CD14-positive monocyte (primary cell): Measurements from ENCODE around the gene TPGS2. TPM values are rescaled to one million over a fixed set of nuclear protein-coding genes. Genes with fewer than 3 reads are reported as not detected.

Experiments used
- DNase-seq, 3 donors: peaks; one replicate each; pipeline ENCODE4 v3.0.0-alpha.2; 2011 to 2022
- H2AFZ ChIP-seq: 2 replicates; pipeline ENCODE4 v1.6.0; 2012; ENCODE audit warnings: mild to moderate bottlenecking, low read depth, low read length, inconsistent platforms; ENCODE audit not compliant: insufficient read depth, poor library complexity, severe bottlenecking
- H3K27ac ChIP-seq, 2 donors: 1 replicate in 1 of 2; 2 replicates in 1 of 2; pipeline ENCODE4 v1.5.1; 2012 to 2013; ENCODE audit warnings: low read length in 2 of 2, control low read depth in 1 of 2, inconsistent platforms in 1 of 2, low read depth in 1 of 2, mild to moderate bottlenecking in 1 of 2
- H3K27me3 ChIP-seq, 2 donors: one replicate each; pipeline versions ENCODE4 v1.6.0 to v1.6.1; 2011 to 2013; ENCODE audit warnings: low read length in 2 of 2; ENCODE audit not compliant: control insufficient read depth in 2 of 2, insufficient read depth in 2 of 2
- H3K36me3 ChIP-seq, 2 donors: replicated peaks in 1 of 2; 1 replicate in 1 of 2; 2 replicates in 1 of 2; pipeline versions ENCODE4 v1.5.1 to v1.6.1; 2012 to 2013; ENCODE audit warnings: low read length in 2 of 2, control low read depth in 1 of 2, inconsistent platforms in 1 of 2, mild to moderate bottlenecking in 1 of 2; ENCODE audit not compliant: insufficient read depth in 2 of 2, control insufficient read depth in 1 of 2
- H3K4me1 ChIP-seq, 2 donors: 1 replicate in 1 of 2; 2 replicates in 1 of 2; pipeline versions ENCODE4 v1.5.1 to v1.6.1; 2012 to 2013; ENCODE audit warnings: low read length in 2 of 2, control low read depth in 1 of 2, inconsistent platforms in 1 of 2, mild to moderate bottlenecking in 1 of 2, moderate library complexity in 1 of 2; ENCODE audit not compliant: insufficient read depth in 2 of 2, control insufficient read depth in 1 of 2
- H3K4me2 ChIP-seq: replicated peaks from 2 replicates; pipeline ENCODE3; 2012; ENCODE audit warnings: low read length, moderate library complexity, mild to moderate bottlenecking; ENCODE audit not compliant: poor library complexity, severe bottlenecking; ENCODE audit errors: extremely low read depth
- H3K4me3 ChIP-seq, 3 experiments: fragments of 200-600 bp in 1 of 3; sonication (generic) in 1 of 3; replicated peaks in 1 of 3; 1 replicate in 2 of 3; 2 replicates in 1 of 3; pipeline ENCODE4 v1.5.1; 2011 to 2013; ENCODE audit warnings: low read length in 3 of 3, mild to moderate bottlenecking in 3 of 3, control low read depth in 2 of 3, low read depth in 2 of 3, inconsistent platforms in 1 of 3, moderate library complexity in 1 of 3
- H3K79me2 ChIP-seq: 2 replicates; pipeline ENCODE4 v1.6.0; 2012; ENCODE audit warnings: mild to moderate bottlenecking, control low read depth, inconsistent platforms, low read length, moderate library complexity; ENCODE audit not compliant: insufficient read depth
- H3K9ac ChIP-seq: 2 replicates; pipeline ENCODE4 v1.6.0; 2017; ENCODE audit warnings: low read length, mild to moderate bottlenecking; ENCODE audit not compliant: insufficient read depth, poor library complexity, severe bottlenecking
- H3K9me3 ChIP-seq, 2 donors: replicated peaks in 1 of 2; 1 replicate in 1 of 2; 2 replicates in 1 of 2; pipeline versions ENCODE4 v1.5.1 to v1.6.1; 2012 to 2013; ENCODE audit warnings: low read length in 2 of 2, control low read depth in 1 of 2; ENCODE audit not compliant: control insufficient read depth in 1 of 2, insufficient read depth in 1 of 2
- H4K20me1 ChIP-seq: 2 replicates; pipeline ENCODE4 v1.6.0; 2012; ENCODE audit warnings: mild to moderate bottlenecking, low read length, control low read depth, moderate library complexity; ENCODE audit not compliant: insufficient read depth
- H3K27ac Mint-ChIP-seq, 7 donors: one replicate each; pipeline ENCODE4 v1.8.0; 2020; ENCODE audit warnings: mild to moderate bottlenecking in 7 of 7, mixed read lengths in 7 of 7, moderate library complexity in 6 of 7, inconsistent platforms in 2 of 7
- H3K27me3 Mint-ChIP-seq, 3 donors: one replicate each; pipeline ENCODE4 v1.8.0; 2021 to 2022; ENCODE audit warnings: low read depth in 3 of 3, mild to moderate bottlenecking in 3 of 3, mixed read lengths in 3 of 3, moderate library complexity in 3 of 3, inconsistent platforms in 1 of 3
- H3K36me3 Mint-ChIP-seq, 2 donors: one replicate each; pipeline ENCODE4 v1.8.0; 2020; ENCODE audit warnings: mixed read lengths in 2 of 2, inconsistent platforms in 1 of 2, mild to moderate bottlenecking in 1 of 2
- H3K4me1 Mint-ChIP-seq: one replicate; pipeline ENCODE4 v1.8.0; 2020; ENCODE audit warnings: mild to moderate bottlenecking, mixed read lengths
- H3K4me3 Mint-ChIP-seq, 2 donors: one replicate each; pipeline ENCODE4 v1.8.0; 2020; ENCODE audit warnings: mild to moderate bottlenecking in 2 of 2, mixed read lengths in 2 of 2, moderate library complexity in 1 of 2
- H3K9me3 Mint-ChIP-seq, 7 donors: one replicate each; pipeline ENCODE4 v1.8.0; 2020 to 2022; ENCODE audit warnings: mixed read lengths in 7 of 7, mild to moderate bottlenecking in 6 of 7, moderate library complexity in 6 of 7, inconsistent platforms in 2 of 7
- CTCF ChIP-seq: fragments of 200-600 bp; IDR thresholded peaks from one replicate; pipeline ENCODE4 v1.8.0; 2022; ENCODE audit warnings: antibody characterized with exemption, mild to moderate bottlenecking
- WGBS: methylation state at CpG from one replicate; pipeline ENCODE4 v1.1.5; 2013; ENCODE audit warnings: missing lambda C conversion rate; ENCODE audit not compliant: insufficient coverage; 5-methylcytosine and 5-hydroxymethylcytosine counted together
- intact Hi-C, 2 donors: fragments of 100-400 bp; cut with micrococcal nuclease; formaldehyde crosslinking; loops; one replicate each; pipeline versions ENCODE4 v1.15.0 to v1.15.1; 2023
- polyA plus RNA-seq, 3 donors: library from polyadenylated mRNA; depleted of rRNA in 1 of 3; unstranded in 2 of 3; stranded (reverse) in 1 of 3; fragments of 300-500 nt in 2 of 3; fragments of >200 nt in 1 of 3; fragmentation: Illumina TruSeq in 2 of 3; gene quantifications; 1 replicate in 2 of 3; 2 replicates in 1 of 3; pipeline ENCODE4 v1.2.3, GENCODE V29; 2012 to 2021

The TPGS2 gene
- polyA plus RNA-seq, 3 donors = 27.6 to 50.1 (median 41.5) TPM

DNA sequence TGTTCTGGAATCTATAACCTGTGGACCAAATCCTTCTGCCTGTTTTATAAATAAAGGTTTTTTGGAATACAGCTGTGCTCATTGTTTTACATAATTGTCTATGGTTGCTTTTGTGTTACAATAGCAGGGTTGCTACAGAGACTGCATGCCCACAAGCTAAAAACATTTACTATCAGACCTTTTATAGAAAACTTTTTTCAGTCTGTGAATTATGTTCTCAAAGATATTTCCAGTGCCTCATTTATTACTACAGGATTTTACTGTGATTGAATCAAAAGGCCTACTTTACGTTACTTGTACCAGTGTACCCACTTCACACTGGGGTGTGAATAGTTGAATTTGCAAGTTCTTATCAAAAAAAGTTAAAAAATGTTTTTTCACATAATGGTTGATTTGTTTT lies 7.1 kb upstream of the TPGS2 start:
- peaks cover 0 to 8% (median 4%) of the 10 kb centered on the region in 7 donors for H3K9me3 Mint-ChIP-seq
- Histone ChIP-seq H4K20me1 (no peaks in the 10 kb centered on the region), H3K4me1 (no peaks in the 10 kb centered on the region), H3K9ac (no peak overlapping the region), H2AFZ (no peak overlapping the region), H3K27me3 (no peaks in the 10 kb centered on the region), H3K4me2 (no peak overlapping the region), H3K79me2 (no peaks in the 10 kb centered on the region), H3K36me3 (peaks cover 0 to 13% of the 10 kb centered on the region in 2 donors), H3K4me3 (no peak overlapping the region), H3K27ac (no peak overlapping the region), H3K9me3 (peaks cover 0 to 4% of the 10 kb centered on the region in 2 donors)
- no peak for TF ChIP-seq CTCF
- H3K4me1 Mint-ChIP-seq = peaks cover 3% of the 10 kb centered on the region
- DNase-seq = no peak
- intact Hi-C loops = no loop called here
- peaks cover 17 to 29% of the 10 kb centered on the region in 2 donors for H3K36me3 Mint-ChIP-seq
- WGBS = no CpG with 5 or more reads among the region's 1 CpG
- H3K4me3 Mint-ChIP-seq = no peak overlapping the region
- peaks cover 0 to 1% (median 0%) of the 10 kb centered on the region in 3 donors for H3K27me3 Mint-ChIP-seq
- no peak overlapping the region for H3K27ac Mint-ChIP-seq

DNA sequence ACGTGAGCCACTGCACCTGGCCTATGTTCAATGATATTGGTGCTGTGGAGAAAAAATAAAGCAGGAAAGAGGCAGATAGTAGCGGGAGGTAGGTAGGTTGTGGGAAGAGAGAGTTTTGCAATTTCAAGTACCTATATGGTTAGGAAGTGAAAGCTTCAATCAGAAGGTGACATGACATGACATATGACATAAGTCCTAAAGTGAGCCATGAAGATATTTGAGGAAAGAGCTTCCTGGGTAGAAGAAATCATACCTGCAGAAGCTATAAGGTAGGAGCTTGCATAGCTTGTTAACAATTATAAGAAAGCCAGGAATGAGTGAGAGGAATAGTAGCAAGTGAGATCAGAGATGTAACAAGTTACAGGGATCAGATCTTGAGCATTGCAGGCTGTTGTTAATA lies 4.3 kb upstream of the TPGS2 start:
- peak overlapping the region in 1 of 7 donors; percentile 5 for H3K27ac Mint-ChIP-seq
- peaks cover 11 to 17% of the 10 kb centered on the region in 2 donors for H3K4me1 ChIP-seq
- H2AFZ ChIP-seq = no peak overlapping the region
- H3K27me3 ChIP-seq = no peaks in the 10 kb centered on the region
- peaks cover 0 to 1% (median 0%) of the 10 kb centered on the region in 3 donors for H3K27me3 Mint-ChIP-seq
- no peak for DNase-seq
- H3K79me2 ChIP-seq = no peaks in the 10 kb centered on the region
- no peak overlapping the region for H3K27ac ChIP-seq
- no peak overlapping the region for H3K4me2 ChIP-seq
- H3K9me3 Mint-ChIP-seq = peaks cover 0 to 2% (median 0%) of the 10 kb centered on the region in 7 donors
- H4K20me1 ChIP-seq = no peaks in the 10 kb centered on the region
- no peak for TF ChIP-seq CTCF
- WGBS = 100% methylated on average over 1 of the region's 2 CpGs
- no peaks in the 10 kb centered on the region for H3K9me3 ChIP-seq
- H3K36me3 Mint-ChIP-seq = peaks cover 7 to 9% of the 10 kb centered on the region in 2 donors
- intact Hi-C loops = no loop called here
- H3K9ac ChIP-seq = no peak overlapping the region
- H3K4me3 ChIP-seq = no peak overlapping the region
- H3K4me1 Mint-ChIP-seq = peaks cover 14% of the 10 kb centered on the region
- H3K4me3 Mint-ChIP-seq = no peak overlapping the region
- peaks cover 0 to 5% of the 10 kb centered on the region in 2 donors for H3K36me3 ChIP-seq
